GM08714 (cell line): Measurements from ENCODE around the gene CIART.
"Not testable (repeated sequence)": the region's sequence is repeated elsewhere in the genome, so short reads cannot be mapped to it uniquely, and the experiment has no call there.

Experiments
- H3K4me3 ChIP-seq: fragments of 200-500 bp; sonication (Bioruptor generic); 2 replicates; pipeline ENCODE4 v1.5.1; 2014; ENCODE audit warnings: mild to moderate bottlenecking, low read length, inconsistent platforms
- ZNF274 ChIP-seq: IDR thresholded peaks from 2 replicates; pipeline ENCODE4 v1.6.1; 2012; ENCODE audit warnings: mild to moderate bottlenecking, low read depth, low read length

CIART gene

GRCh38 chr1:150309758-150310508 is 27.6 kb downstream of the CIART start:
- H3K4me3 ChIP-seq, result no peak overlapping the region
- TF ChIP-seq ZNF274, result no peak

- TF ChIP-seq ZNF274, result no peak
- H3K4me3 ChIP-seq, result no peak overlapping the region
Observed at GRCh38 chr1:150311762-150312161, 29.4 kb downstream of the CIART start.

- H3K4me3 ChIP-seq, result not testable (repeated sequence)
Observed at GRCh38 chr1:150314691-150315090, 32.3 kb downstream of the CIART start.

- TF ChIP-seq ZNF274, result no peak
- peak overlapping the region; percentile 96 for H3K4me3 ChIP-seq
Observed at GRCh38 chr1:150320667-150320978, 38.3 kb downstream of the CIART start.

GRCh38 chr1:150321826-150322166 is 39.4 kb downstream of the CIART start:
- TF ChIP-seq ZNF274, result no peak
- H3K4me3 ChIP-seq, result peak overlapping the region; percentile 96

GRCh38 chr1:150322310-150322709 is 40.0 kb downstream of the CIART start:
- TF ChIP-seq ZNF274, result no peak
- H3K4me3 ChIP-seq, result peak overlapping the region; percentile 96; the same call in 1 of the 2 replicates

GRCh38 chr1:150332651-150333290 is 50.4 kb downstream of the CIART start:
- no peak for TF ChIP-seq ZNF274
- H3K4me3 ChIP-seq, result no peak overlapping the region
